Ammon's horn (tissue), 1 donor: Measurements from ENCODE around the gene ELMO1.

Experiments used
- DNase-seq: peaks from one replicate; pipeline ENCODE4 v3.0.0-alpha.2; 2016; ENCODE audit warnings: low spot score

Gene ELMO1

DNA sequence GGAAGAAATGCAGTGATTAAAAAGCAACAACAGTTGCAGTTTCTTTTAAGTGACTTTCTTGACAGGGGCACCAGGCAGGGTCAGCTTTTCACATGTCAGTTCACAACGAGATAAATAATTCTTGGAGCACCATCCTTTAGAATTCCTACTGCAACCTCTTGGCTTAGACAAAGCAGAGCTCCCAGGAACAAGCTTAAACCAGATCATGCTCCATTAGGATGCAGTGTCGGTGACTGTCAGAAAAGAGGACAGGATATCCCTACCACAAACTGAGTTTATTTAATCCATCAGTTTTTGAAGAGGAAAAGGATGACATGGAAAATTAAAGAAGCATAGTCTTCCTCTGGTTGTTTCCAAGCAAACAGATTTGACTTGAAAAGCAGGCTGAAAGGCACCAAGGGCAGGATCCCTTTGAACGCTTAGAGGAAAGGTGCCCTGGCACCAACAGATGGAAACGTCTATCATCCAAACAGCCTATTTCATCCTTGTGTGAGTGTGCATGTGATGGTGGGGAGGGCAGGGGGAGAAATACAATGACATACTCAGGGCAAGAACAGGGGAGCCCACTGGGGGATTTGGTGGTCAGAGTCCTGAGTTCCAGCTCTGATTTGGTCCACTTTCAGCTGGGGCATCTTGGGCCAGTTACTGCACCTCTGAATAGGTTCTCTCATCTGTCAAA, 392.3 kb downstream of the ELMO1 start:
- no peak for DNase-seq

GRCh38 chr7:37054624-37055241, 393.9 kb downstream of the ELMO1 start:
- DNase-seq, result no peak

- peak; percentile 11 for DNase-seq
Observed at GRCh38 chr7:37052705-37053104, 396.0 kb downstream of the ELMO1 start.

- no peak for DNase-seq
Observed at GRCh38 chr7:37050801-37051200, 397.9 kb downstream of the ELMO1 start.

GRCh38 chr7:37048674-37049073, 400.0 kb downstream of the ELMO1 start:
- no peak for DNase-seq

DNA sequence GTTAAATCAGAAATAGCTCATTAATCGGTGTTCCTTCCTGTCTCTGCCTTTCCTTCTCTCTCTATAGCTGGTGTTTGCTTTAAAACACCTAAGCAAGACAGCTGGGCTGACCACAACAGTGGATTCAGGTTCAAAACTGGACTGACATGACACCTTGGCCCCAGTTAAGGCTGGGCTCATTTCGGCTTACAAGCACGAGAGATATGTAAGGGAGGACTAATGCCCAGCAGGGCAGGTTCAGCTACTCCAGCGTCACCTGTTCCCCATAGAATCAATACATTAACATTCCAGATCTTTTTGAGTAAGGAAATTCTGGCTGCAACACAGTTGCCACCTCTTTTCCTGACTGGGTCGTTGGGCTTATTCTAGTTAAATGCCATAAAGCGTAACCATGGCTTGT, 401.4 kb downstream of the ELMO1 start:
- DNase-seq, result no peak

DNA sequence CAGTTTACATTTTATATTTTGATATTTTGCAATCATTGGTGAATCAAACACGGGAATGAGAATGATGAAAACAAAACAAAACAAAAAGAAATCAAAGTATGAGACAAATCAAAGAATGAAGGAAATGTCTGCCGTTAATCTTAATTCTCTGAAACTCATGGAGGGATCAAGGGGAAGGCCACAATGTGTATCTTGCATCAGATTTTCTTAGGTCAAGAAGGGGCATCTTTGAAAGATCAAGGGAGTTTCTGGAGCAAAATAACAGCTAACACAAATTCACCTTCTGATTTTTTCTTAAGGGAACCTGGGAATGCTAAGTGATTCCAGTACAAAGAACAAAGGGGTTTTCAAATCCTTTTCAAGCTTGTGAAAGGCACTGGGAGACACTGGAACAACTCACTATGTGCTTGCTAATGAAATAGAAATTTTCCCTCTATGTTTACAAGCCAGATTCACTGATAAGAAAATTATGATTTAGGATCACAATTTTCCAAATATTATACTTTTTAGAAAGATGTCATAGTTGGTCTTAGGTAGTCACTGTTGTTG, 402.1 kb downstream of the ELMO1 start:
- no peak for DNase-seq

DNA sequence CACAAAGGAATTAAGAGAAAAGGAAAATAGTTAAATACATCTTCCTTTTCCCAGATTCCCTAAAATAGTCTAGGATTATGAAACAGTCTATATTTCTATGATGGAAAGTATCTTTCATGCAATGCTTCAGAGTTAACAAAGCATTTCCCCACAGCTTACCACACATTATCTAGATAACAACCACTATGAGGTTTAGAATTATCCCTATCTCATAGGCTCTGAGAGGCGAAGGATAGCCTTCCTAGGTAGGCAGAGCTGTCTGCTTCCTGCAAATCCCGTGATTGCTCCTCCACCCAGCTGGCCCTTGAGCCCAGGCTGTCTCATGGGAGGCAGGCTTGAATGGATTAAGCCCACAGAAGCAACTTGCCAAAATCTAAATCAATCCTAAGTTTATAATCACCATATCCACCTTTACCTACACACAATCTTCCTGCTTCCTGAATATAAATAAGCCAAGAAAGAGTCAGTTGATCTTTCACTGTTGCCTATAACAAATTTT, 402.9 kb downstream of the ELMO1 start:
- no peak for DNase-seq

- no peak for DNase-seq
Observed at GRCh38 chr7:37041461-37041860, 407.2 kb downstream of the ELMO1 start.

DNA sequence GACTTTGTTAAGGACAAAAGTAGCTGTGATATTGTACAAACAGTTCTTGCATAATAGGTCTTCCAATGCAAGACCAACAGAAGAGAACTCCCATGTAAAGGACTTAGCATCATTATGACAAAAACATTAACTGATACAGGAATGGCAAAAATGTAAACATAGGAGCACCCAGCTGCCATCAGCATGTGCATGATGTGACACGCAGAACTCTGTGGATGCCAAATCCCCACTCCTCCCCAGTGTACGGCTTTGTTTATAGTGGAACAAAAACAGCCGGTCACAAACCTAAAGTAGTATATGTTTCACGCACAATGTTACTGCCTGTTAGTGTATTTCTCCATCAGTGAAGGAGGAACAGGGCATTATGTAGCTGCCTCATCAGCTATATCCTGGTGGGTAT, 408.3 kb downstream of the ELMO1 start:
- DNase-seq, result no peak

GRCh38 chr7:37039131-37039749, 409.4 kb downstream of the ELMO1 start:
- no peak for DNase-seq

GRCh38 chr7:37038706-37039105, 410.0 kb downstream of the ELMO1 start:
- DNase-seq, result no peak

DNA sequence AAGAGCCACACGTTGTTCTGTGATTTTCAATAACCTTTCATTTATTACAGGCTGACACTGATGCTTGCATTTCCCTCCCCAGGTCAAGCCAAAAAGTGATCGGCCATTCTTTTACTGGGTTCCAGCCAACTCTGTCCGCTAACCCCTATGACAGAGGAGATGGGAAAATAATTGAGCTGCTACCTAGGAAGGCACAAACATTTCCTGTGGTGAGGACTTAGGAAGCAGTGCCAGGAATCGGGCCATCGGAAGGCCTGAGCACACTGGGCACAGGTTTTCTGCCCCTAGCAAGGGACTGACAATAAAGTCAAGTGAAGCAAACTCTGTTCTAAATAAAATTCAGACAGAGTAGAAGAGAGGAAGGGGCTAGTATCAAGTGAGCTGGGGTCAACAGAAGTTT, 411.4 kb downstream of the ELMO1 start:
- no peak for DNase-seq

DNA sequence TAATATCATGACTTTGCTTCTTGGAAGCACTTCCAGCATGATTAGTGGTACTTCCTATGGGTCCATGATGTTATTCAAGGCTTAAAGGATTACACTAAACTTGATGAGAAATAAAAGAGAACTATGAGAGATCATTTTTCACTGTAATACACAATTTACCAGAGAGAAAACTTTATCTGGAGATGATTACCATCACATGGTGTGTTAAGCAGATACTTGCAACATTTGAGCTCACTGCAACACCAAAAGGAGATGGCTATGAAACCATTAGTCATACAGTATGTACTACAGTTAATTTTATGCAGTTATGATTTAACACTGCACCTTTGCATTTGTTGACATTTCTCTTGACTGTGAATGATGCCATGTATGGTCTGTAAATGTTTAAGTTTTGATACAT, 413.0 kb downstream of the ELMO1 start:
- no peak for DNase-seq

- peak; percentile 11 for DNase-seq
Observed at GRCh38 chr7:37033141-37033540, 415.5 kb downstream of the ELMO1 start.

DNA sequence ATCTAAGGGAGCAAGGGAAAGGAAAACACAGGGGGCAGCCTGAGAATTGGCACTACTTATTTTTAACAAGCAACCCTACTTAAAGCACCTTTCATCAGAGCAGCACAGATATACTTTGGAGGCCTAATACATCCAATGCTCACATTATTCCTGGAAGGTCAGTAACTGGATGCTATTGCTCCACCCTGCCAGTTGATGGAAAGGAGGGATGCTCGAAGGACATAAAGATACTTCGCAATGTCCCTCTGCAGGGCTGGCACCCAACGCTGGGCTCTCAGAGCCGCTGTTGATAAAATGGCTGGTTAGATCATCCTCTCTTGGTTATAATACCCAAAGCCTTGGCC, 416.4 kb downstream of the ELMO1 start:
- no peak for DNase-seq

DNA sequence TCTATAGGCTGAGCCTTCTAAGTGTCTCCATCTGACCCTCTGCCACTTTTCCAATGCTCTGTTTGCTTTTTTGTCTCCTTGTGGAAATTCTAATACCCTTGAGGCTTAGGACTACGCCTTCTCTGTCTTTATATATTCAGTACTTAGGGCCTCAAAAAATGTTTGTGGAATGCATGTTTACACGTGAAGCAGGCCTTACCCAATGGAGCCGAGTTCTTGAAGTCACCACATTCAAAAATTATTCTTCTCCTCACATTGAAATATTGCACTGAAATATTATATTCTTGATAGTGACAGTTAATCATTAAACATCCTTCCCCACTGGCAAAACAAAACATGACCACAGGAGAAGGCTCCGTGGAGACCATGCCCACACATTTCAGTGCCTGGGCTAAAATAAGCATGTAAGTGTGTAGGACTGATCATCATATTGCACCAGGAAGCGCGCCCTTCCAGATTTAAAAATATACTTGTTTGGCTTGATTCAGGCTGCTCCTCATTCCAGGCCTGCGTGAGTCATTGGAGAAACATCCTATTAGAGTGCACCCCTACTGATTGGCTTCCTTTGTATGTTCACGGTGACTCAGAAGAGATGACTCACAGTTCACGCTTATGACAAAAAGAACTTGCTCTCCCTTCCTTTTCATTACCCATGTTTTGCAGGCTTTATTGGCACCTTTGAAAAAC, 416.9 kb downstream of the ELMO1 start:
- peak; percentile 89 for DNase-seq

DNA sequence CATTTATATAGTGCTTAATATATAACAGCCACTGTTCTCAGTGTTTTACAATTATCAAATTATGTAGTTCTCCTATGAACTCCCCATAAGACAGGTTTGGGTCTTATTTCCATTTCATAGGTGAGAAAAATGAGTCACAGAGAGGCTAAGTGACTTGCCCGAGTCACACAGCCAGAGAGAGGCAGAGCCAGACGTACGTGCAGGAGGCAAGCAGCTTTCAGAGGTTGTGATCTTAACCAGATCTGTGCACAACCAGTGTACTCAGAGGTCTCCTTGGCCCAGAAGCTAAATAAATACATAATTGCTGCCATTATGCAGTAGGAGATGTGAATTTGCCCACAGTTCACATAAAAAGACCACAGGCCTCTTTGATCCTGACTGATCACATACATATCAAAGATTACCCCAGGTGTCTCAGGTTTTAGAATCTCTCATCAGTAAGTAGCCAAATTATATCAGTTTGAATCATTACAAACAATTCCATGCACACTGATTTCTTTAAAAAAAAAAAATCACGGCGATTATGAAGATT, 419.7 kb downstream of the ELMO1 start:
- no peak for DNase-seq

DNA sequence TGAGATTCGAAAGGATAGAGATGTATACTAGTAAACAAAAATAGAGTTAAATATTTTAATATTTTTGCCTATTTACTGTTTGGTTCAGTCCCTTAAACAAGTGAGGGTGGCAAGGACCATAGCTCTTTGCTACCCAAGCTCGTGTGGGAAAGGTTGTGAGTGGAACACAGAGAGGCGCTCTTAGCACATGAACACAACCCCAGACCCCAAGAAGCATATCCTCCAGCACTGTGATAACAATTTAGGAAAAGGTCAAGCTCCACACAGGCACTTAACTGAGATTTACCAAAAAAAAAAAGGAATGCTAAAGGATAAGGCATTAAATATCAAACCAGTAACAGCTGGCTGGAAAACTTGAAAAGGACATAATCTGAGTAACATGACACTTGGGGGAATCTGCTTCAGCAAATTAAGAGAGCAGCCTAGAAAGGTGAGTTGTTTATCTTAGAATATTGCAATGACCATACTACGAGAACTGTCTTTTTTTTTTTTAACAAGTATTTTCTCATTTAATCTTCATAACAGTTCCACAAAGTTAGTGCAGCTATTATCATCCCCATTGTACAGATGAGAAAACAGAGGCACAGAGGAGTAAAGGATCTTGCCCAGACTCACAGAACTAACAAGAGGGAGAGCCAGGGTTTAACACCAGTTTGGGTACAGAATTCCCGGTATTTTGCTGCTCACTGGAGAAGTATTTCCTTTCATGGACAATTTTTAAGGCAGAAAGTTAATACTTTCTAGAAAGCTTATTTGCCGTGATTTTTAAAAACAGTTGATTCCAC, 420.9 kb downstream of the ELMO1 start:
- no peak for DNase-seq

DNA sequence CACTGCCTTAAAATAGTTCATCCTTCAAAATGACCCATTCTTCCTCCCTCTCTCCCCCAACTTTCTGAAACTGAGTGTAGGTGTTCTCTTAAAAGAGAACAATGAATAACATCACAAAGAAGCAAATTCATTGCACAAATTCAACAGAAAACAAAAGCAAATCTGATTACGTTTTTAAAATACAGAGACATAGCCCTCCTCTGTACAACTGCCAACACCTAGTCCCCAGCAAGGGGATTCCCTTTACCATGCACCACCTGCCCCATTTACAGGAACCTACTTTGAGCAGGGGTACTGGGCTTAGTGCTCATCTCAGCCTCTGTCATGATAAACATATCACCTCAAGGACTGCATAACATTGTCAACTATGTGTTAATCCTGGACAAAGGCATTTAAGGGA, 421.6 kb downstream of the ELMO1 start:
- no peak for DNase-seq

DNA sequence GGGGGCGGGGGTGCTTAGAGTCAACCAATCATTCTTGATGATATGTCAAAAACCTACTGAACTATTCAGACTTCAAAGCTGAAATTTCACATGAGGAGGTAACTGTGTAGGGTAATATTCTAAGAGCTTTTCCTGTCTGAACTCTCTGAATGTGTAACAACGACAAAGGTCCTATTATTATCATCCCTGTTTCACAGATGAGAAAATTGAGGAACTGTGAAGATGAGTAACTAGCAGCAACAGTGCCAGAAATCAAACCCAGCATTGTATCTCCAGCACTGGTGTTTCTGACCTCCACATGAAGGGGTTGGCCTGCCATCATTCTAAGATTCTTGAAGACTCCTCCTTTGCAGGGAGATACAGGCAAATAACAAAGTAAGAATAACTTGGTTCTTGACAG, 429.7 kb downstream of the ELMO1 start:
- DNase-seq, result no peak
